K562 (cell line): ENCODE results near the gene EYA2. TPM values are rescaled to one million over a fixed set of nuclear protein-coding genes. Genes with fewer than 3 reads are reported as not detected.

Experiments used
- ATAC-seq: fragments of 200-7000 bp; cut with Tn5 transposase; 3 replicates; pipeline ENCODE4 v1.9.1; 2020; ENCODE audit warnings: moderate library complexity
- BruUV-seq: library from RNA; stranded (reverse); fragments of 400-500 nt; replicated peaks from 2 replicates; lab custom pipeline; 2021; lab: Mats Ljungman, UMichigan
- CTCF ChIA-PET: fragments of 300-600 bp; formaldehyde crosslinking; extraction: SDS; loops from one replicate; lab custom pipeline; 2021; ENCODE audit warnings: low intra/inter-chr PET ratio; lab: Yijun Ruan, JAX
- POLR2A ChIA-PET: fragments of 300-600, 350-650 bp; sonication (Branson Sonifier 250); formaldehyde crosslinking; extraction: SDS; loops from one replicate; lab custom pipeline; 2021; ENCODE audit warnings: antibody characterized with exemption, inconsistent platforms; lab: Yijun Ruan, JAX
- DNase-seq, 4 experiments: peaks; one replicate each; pipeline versions ENCODE4 v3.0.0 to v3.0.0-alpha.2; 2011 to 2018; ENCODE audit warnings: low spot score in 3 of 4, mixed read lengths in 3 of 4; ENCODE audit errors: extremely low read depth in 1 of 4
- FAIRE-seq: peaks from 2 replicates; lab custom pipeline; 2011; peaks lifted over from hg19 to GRCh38; lab: Jason Lieb, UNC
- H2AFZ ChIP-seq: 2 replicates; pipeline ENCODE4 v1.6.0; 2011; ENCODE audit warnings: low read depth, low read length, control low read depth, inconsistent platforms
- H3K27ac ChIP-seq: fragments of 200-600 bp; 3 replicates; pipeline ENCODE4 v1.8.0; 2011; ENCODE audit warnings: low read depth, mild to moderate bottlenecking, control low read depth, inconsistent platforms, low read length, moderate library complexity, mixed read lengths; ENCODE audit errors: extremely low read depth
- H3K27me3 ChIP-seq, 2 experiments: fragments of 300-600 bp in 1 of 2; 2 replicates in 1 of 2; 3 replicates in 1 of 2; pipeline versions ENCODE4 v1.6.0 to v1.8.0; 2011; ENCODE audit warnings: inconsistent platforms in 2 of 2, low read length in 2 of 2, mild to moderate bottlenecking in 1 of 2, mixed read lengths in 1 of 2, moderate library complexity in 1 of 2; ENCODE audit not compliant: control insufficient read depth in 2 of 2, insufficient read depth in 2 of 2
- H3K36me3 ChIP-seq: fragments of 300-600 bp; 3 replicates; pipeline ENCODE4 v1.8.0; 2011; ENCODE audit warnings: mild to moderate bottlenecking, low read length, inconsistent platforms; ENCODE audit not compliant: control insufficient read depth, insufficient read depth
- H3K4me1 ChIP-seq, 2 experiments: fragments of 200-600 bp in 1 of 2; replicated peaks in 1 of 2; 2 replicates in 1 of 2; 3 replicates in 1 of 2; pipeline versions ENCODE4 v1.5.1 to v1.8.0; 2011; ENCODE audit warnings: inconsistent platforms in 2 of 2, low read length in 2 of 2, mild to moderate bottlenecking in 1 of 2, mixed read lengths in 1 of 2, moderate library complexity in 1 of 2; ENCODE audit not compliant: control insufficient read depth in 2 of 2, insufficient read depth in 2 of 2
- H3K4me2 ChIP-seq: 2 replicates; pipeline ENCODE4 v1.6.1; 2011; ENCODE audit warnings: low read length, control low read depth, inconsistent platforms, mixed read lengths; ENCODE audit not compliant: insufficient read depth
- H3K4me3 ChIP-seq: fragments of 200-600 bp; sonication (generic), shearing (Covaris generic); 2 replicates; pipeline ENCODE4 v1.5.1; 2016; ENCODE audit warnings: control low read depth, inconsistent platforms
- H3K79me2 ChIP-seq: fragments of 200-600 bp; 3 replicates; pipeline ENCODE4 v1.8.0; 2011; ENCODE audit warnings: low read length, inconsistent platforms; ENCODE audit not compliant: control insufficient read depth, insufficient read depth
- H3K9ac ChIP-seq, 2 experiments: 2 replicates each; pipeline versions ENCODE4 v1.6.0 to v1.6.1; 2011; ENCODE audit warnings: low read depth in 2 of 2, low read length in 2 of 2, control low read depth in 1 of 2, inconsistent platforms in 1 of 2, mild to moderate bottlenecking in 1 of 2, mixed read lengths in 1 of 2; ENCODE audit not compliant: insufficient read depth in 1 of 2
- H3K9me1 ChIP-seq: one replicate; pipeline ENCODE4 v1.6.0; 2011; ENCODE audit warnings: inconsistent platforms, mild to moderate bottlenecking, low read length, moderate library complexity; ENCODE audit not compliant: control insufficient read depth, insufficient read depth
- H3K9me3 ChIP-seq: replicated peaks from 2 replicates; pipeline ENCODE4 v1.5.1; 2011; ENCODE audit warnings: low read depth, low read length, inconsistent platforms; ENCODE audit not compliant: control insufficient read depth, insufficient read depth
- H4K20me1 ChIP-seq: replicated peaks from 2 replicates; pipeline ENCODE4 v1.6.1; 2011; ENCODE audit warnings: low read length, inconsistent platforms, mixed read lengths; ENCODE audit not compliant: control insufficient read depth, insufficient read depth
- COPS2 ChIP-seq: fragments of 450-650 bp; conservative IDR thresholded peaks from 2 replicates; pipeline ENCODE4 v1.6.1; 2016; ENCODE audit warnings: mild to moderate bottlenecking, moderate library complexity
- EP400 ChIP-seq: fragments of 450-650 bp; IDR thresholded peaks from 2 replicates; pipeline ENCODE4 v1.6.1; 2017; ENCODE audit warnings: antibody characterized with exemption, mild to moderate bottlenecking, moderate library complexity
- SMARCC2 ChIP-seq: fragments of 450-650 bp; IDR thresholded peaks from 2 replicates; pipeline ENCODE4 v1.6.1; 2017; ENCODE audit warnings: antibody characterized with exemption, moderate library complexity, mild to moderate bottlenecking, low read depth
- SRSF3 ChIP-seq: fragments of 200-400 bp; formaldehyde crosslinking; IDR thresholded peaks from 2 replicates; pipeline ENCODE4 v1.6.1; 2016; ENCODE audit warnings: mild to moderate bottlenecking, low read length, moderate library complexity; ENCODE audit not compliant: insufficient read depth
- ZFP1 ChIP-seq: fragments of 450-650 bp; formaldehyde crosslinking; IDR thresholded peaks from 2 replicates; pipeline ENCODE4 v1.4.0; 2020; ENCODE audit warnings: mild to moderate bottlenecking, mixed read lengths
- WGBS: fragments of 100-300 bp; shearing (Covaris generic); methylation state at CpG from one replicate; pipeline ENCODE4 v1.1.6; 2016; ENCODE audit warnings: low coverage, mixed read lengths; ENCODE audit not compliant: insufficient coverage; ENCODE audit errors: missing lambda C conversion rate; 5-methylcytosine and 5-hydroxymethylcytosine counted together
- in situ Hi-C: fragments of 300-500 bp; cut with MboI; formaldehyde crosslinking; loops from 4 replicates; pipeline ENCODE4 v1.15.0; 2018; ENCODE audit warnings: inconsistent platforms, mixed read lengths
- intact Hi-C: fragments of 100-400 bp; cut with micrococcal nuclease; formaldehyde crosslinking; loops from 2 replicates; pipeline ENCODE4 v1.14.2; 2022
- polyA plus RNA-seq, 8 experiments: library from polyadenylated mRNA; depleted of rRNA in 4 of 8; stranded (reverse) in 5 of 8; unstranded in 3 of 8; fragments of >200 nt; fragmentation: Nextera tagmentation in 2 of 8; fragmentation: Illumina TruSeq in 1 of 8; extraction: Ambion mirVana in 2 of 8; extraction: Trizol in 1 of 8; gene quantifications; 2 replicates each; pipeline versions ENCODE4 v1.2.1 to v1.2.3, GENCODE V29; 2011 to 2014; ENCODE audit warnings: inconsistent platforms in 1 of 8, missing spikeins in 1 of 8
- total RNA-seq, 7 experiments: library from RNA; depleted of rRNA in 6 of 7; stranded (reverse); fragments of >200 nt in 6 of 7; fragmentation: Illumina TruSeq in 2 of 7; extraction: Trizol in 2 of 7; gene quantifications; 2 replicates each; pipeline versions ENCODE4 v1.2.1 to v1.2.3, GENCODE V29; 2011 to 2021; ENCODE audit warnings: low replicate concordance in 1 of 7
- TF ChIP-seq, protein P1 (sequence below): fragments of 450-650 bp; formaldehyde crosslinking; IDR thresholded peaks from 2 replicates; pipeline ENCODE4 v1.4.0; 2022; ENCODE audit warnings: missing genetic modification characterization
- TF ChIP-seq, protein P2 (sequence below): fragments of 450-650 bp; formaldehyde crosslinking; IDR thresholded peaks from 2 replicates; pipeline ENCODE4 v1.4.0; 2022; ENCODE audit warnings: mild to moderate bottlenecking, moderate library complexity
- TF ChIP-seq, protein P3 (sequence below): sonication (generic); formaldehyde crosslinking; IDR thresholded peaks from 2 replicates; pipeline ENCODE4 v1.9.0; 2022; ENCODE audit warnings: mild to moderate bottlenecking, missing genetic modification reagents

The EYA2 gene
- total and polyA plus RNA-seq, 9 of the 15 experiments (the other 6 are each of a cell fraction or from before 2014, with no cell fraction given): 0.03 TPM; not detected in 8

GRCh38 chr20:46983466-46983865, 88.8 kb downstream of the EYA2 start (continued):
- TF ChIP-seq SMARCC2 (no peak), SRSF3 (no peak)

DNA sequence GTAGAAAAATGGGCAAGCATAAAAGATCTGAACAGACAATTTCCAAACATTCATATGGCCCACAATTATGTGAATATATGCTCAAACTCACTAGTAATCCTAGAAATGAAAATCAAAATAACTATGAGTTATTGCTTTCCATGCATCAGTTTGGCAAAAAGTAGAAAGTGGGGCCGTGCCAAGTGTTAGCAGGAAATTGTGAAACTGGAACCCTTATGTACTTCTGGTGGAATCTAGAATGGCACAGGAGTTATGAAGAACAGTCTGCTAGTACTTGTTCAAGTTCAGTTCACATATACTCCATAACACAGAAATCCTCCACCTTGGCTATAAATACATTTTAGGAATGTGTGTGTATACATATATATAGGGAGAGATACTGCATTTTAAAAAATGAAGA, 89.8 kb downstream of the EYA2 start:
- H3K9me1 ChIP-seq: no peaks in the 10 kb centered on the region
- no peak overlapping the region for H3K27ac ChIP-seq
- no peaks in the 10 kb centered on the region for H3K79me2 ChIP-seq
- H4K20me1 ChIP-seq: no peaks in the 10 kb centered on the region
- no peaks in the 10 kb centered on the region for H3K36me3 ChIP-seq
- no peak overlapping the region for H3K9ac ChIP-seq
- FAIRE-seq: no peak
- intact Hi-C loops: no loop called here
- H3K4me3 ChIP-seq: no peak overlapping the region
- in situ Hi-C loops: no loop called here
- POLR2A ChIA-PET: interaction anchor here (0.8 kb wide), 1 partner anchor 964 kb away, joined by 3 read pairs; no protein-coding TSS in a partner anchor
- no peak overlapping the region for H2AFZ ChIP-seq
- 0 out of 5 replicates have a peak, but pooled peaks cover 0 to 3% of the 10 kb centered on the region in 2 experiments for H3K27me3 ChIP-seq
- TF ChIP-seq COPS2: no peak
- TF ChIP-seq, protein P1, sequence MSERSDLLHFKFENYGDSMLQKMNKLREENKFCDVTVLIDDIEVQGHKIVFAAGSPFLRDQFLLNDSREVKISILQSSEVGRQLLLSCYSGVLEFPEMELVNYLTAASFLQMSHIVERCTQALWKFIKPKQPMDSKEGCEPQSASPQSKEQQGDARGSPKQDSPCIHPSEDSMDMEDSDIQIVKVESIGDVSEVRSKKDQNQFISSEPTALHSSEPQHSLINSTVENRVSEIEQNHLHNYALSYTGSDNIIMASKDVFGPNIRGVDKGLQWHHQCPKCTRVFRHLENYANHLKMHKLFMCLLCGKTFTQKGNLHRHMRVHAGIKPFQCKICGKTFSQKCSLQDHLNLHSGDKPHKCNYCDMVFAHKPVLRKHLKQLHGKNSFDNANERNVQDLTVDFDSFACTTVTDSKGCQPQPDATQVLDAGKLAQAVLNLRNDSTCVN (CRISPR knock-in tag): no peak
- TF ChIP-seq, protein P2, sequence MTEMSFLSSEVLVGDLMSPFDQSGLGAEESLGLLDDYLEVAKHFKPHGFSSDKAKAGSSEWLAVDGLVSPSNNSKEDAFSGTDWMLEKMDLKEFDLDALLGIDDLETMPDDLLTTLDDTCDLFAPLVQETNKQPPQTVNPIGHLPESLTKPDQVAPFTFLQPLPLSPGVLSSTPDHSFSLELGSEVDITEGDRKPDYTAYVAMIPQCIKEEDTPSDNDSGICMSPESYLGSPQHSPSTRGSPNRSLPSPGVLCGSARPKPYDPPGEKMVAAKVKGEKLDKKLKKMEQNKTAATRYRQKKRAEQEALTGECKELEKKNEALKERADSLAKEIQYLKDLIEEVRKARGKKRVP (CRISPR knock-in tag): no peak
- TF ChIP-seq, protein P3, sequence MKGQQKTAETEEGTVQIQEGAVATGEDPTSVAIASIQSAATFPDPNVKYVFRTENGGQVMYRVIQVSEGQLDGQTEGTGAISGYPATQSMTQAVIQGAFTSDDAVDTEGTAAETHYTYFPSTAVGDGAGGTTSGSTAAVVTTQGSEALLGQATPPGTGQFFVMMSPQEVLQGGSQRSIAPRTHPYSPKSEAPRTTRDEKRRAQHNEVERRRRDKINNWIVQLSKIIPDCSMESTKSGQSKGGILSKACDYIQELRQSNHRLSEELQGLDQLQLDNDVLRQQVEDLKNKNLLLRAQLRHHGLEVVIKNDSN (CRISPR knock-in tag): no peak
- TF ChIP-seq EP400: no peak
- TF ChIP-seq ZFP1 (CRISPR knock-in tag): no peak
- no peaks in the 10 kb centered on the region; a peak in 3 of 5 replicates for H3K4me1 ChIP-seq
- CTCF ChIA-PET: no interaction called here
- DNase-seq: no peak
- no peak for ATAC-seq
- no peaks in the 10 kb centered on the region for H3K9me3 ChIP-seq
- no TSS peak for BruUV-seq
- H3K4me2 ChIP-seq: no peak overlapping the region
- WGBS: 4% methylated on average over 1 of the region's 1 CpG
